K562 (cell line): ENCODE measurements around the gene CSNK2A1. TPM values are rescaled to one million over a fixed set of nuclear protein-coding genes. Genes with fewer than 3 reads are reported as not detected.

Experiments
- CBFA2T2 ChIP-seq: fragments of 450-650 bp; conservative IDR thresholded peaks from 2 replicates; pipeline ENCODE4 v1.6.1; 2017; ENCODE audit warnings: mild to moderate bottlenecking
- CBX2 ChIP-seq: fragments of 200-600 bp; sonication (generic); IDR thresholded peaks from one replicate; pipeline ENCODE4 v1.6.1; 2012; ENCODE audit warnings: mild to moderate bottlenecking, low read length, inconsistent platforms; ENCODE audit not compliant: insufficient read depth, poor library complexity, severe bottlenecking
- CCNT2 ChIP-seq: IDR thresholded peaks from 2 replicates; pipeline ENCODE4 v1.6.1; 2011; ENCODE audit warnings: borderline replicate concordance, low read depth, mild to moderate bottlenecking, moderate library complexity, mixed read lengths, low read length; ENCODE audit not compliant: insufficient read length; ENCODE audit errors: extremely low read depth
- CEBPB ChIP-seq: fragments of 450-650 bp; IDR thresholded peaks from 2 replicates; pipeline ENCODE4 v1.6.1; 2016; ENCODE audit warnings: missing genetic modification characterization, missing compliant biosample characterization
- CSDE1 ChIP-seq, 2 experiments: fragments of 450-650 bp; IDR thresholded peaks; 2 replicates each; pipeline ENCODE4 v1.6.1; 2016; ENCODE audit warnings: mild to moderate bottlenecking in 1 of 2
- ETV6 ChIP-seq, 3 experiments: fragments of 150-350 bp in 1 of 3; sonication (generic) in 1 of 3; formaldehyde crosslinking in 1 of 3; IDR thresholded peaks; 2 replicates each; pipeline versions ENCODE4 v1.6.1 to v1.8.0; 2014 to 2022; ENCODE audit warnings: borderline replicate concordance in 2 of 3, low read depth in 2 of 3, antibody characterized with exemption in 1 of 3, low read length in 1 of 3, mild to moderate bottlenecking in 1 of 3, missing genetic modification reagents in 1 of 3
- EWSR1 ChIP-seq: fragments of 450-650 bp; IDR thresholded peaks from 2 replicates; pipeline ENCODE4 v1.6.1; 2018; ENCODE audit warnings: borderline replicate concordance, mild to moderate bottlenecking, low read depth, moderate library complexity; ENCODE audit not compliant: partially characterized antibody
- FOXJ2 ChIP-seq: fragments of 200-800 bp; sonication (Bioruptor generic); IDR thresholded peaks from 2 replicates; pipeline ENCODE4 v1.6.1; 2016; ENCODE audit warnings: missing genetic modification characterization, missing compliant biosample characterization
- FOXK2 ChIP-seq, 2 experiments: fragments of 450-650 bp; IDR thresholded peaks in 1 of 2; conservative IDR thresholded peaks in 1 of 2; 2 replicates each; pipeline ENCODE4 v1.6.1; 2016; ENCODE audit warnings: low read depth in 2 of 2, mild to moderate bottlenecking in 1 of 2
- FOXM1 ChIP-seq, 2 experiments: fragments of 450-650 bp in 1 of 2; sonication (generic) in 1 of 2; formaldehyde crosslinking in 1 of 2; IDR thresholded peaks; 2 replicates each; pipeline versions ENCODE4 v1.6.1 to v1.9.0; 2017 to 2022; ENCODE audit warnings: low read depth in 2 of 2, mild to moderate bottlenecking in 2 of 2, missing genetic modification reagents in 1 of 2, moderate library complexity in 1 of 2
- RBM34 ChIP-seq: fragments of 200-400 bp; formaldehyde crosslinking; IDR thresholded peaks from 2 replicates; pipeline ENCODE4 v1.6.1; 2018; ENCODE audit warnings: low read length, borderline replicate concordance; ENCODE audit not compliant: insufficient read depth
- SNIP1 ChIP-seq: fragments of 450-650 bp; IDR thresholded peaks from 2 replicates; pipeline ENCODE4 v1.7.1; 2017; ENCODE audit warnings: low read depth, mild to moderate bottlenecking
- TAF7 ChIP-seq: fragments of 450-650 bp; IDR thresholded peaks from 2 replicates; pipeline ENCODE4 v1.6.1; 2016; ENCODE audit warnings: missing genetic modification characterization, missing compliant biosample characterization
- THRAP3 ChIP-seq: fragments of 450-650 bp; IDR thresholded peaks from 2 replicates; pipeline ENCODE4 v1.6.1; 2016; ENCODE audit warnings: mild to moderate bottlenecking, inconsistent platforms, borderline replicate concordance
- polyA plus RNA-seq, 8 experiments: library from polyadenylated mRNA; depleted of rRNA in 4 of 8; stranded (reverse) in 5 of 8; unstranded in 3 of 8; fragments of >200 nt; fragmentation: Nextera tagmentation in 2 of 8; fragmentation: Illumina TruSeq in 1 of 8; extraction: Ambion mirVana in 2 of 8; extraction: Trizol in 1 of 8; gene quantifications; 2 replicates each; pipeline versions ENCODE4 v1.2.1 to v1.2.3, GENCODE V29; 2011 to 2014; ENCODE audit warnings: inconsistent platforms in 1 of 8, missing spikeins in 1 of 8
- total RNA-seq, 7 experiments: library from RNA; depleted of rRNA in 6 of 7; stranded (reverse); fragments of >200 nt in 6 of 7; fragmentation: Illumina TruSeq in 2 of 7; extraction: Trizol in 2 of 7; gene quantifications; 2 replicates each; pipeline versions ENCODE4 v1.2.1 to v1.2.3, GENCODE V29; 2011 to 2021; ENCODE audit warnings: low replicate concordance in 1 of 7
- TF ChIP-seq, protein P1 (sequence below): sonication (generic); formaldehyde crosslinking; IDR thresholded peaks from 2 replicates; pipeline ENCODE4 v1.8.0; 2022; ENCODE audit warnings: missing genetic modification reagents, mild to moderate bottlenecking, moderate library complexity, borderline replicate concordance
- TF ChIP-seq, protein P2 (sequence below): fragments of 250-450 bp; sonication (Bioruptor Pico); IDR thresholded peaks from 2 replicates; pipeline ENCODE4 v1.4.0; 2020; ENCODE audit warnings: mild to moderate bottlenecking
- TF ChIP-seq, protein P3 (sequence below): sonication (generic); formaldehyde crosslinking; IDR thresholded peaks from 2 replicates; pipeline ENCODE4 v1.9.0; 2022; ENCODE audit warnings: mild to moderate bottlenecking, missing genetic modification reagents
- TF ChIP-seq, protein P4 (sequence below): fragments of 250-450 bp; sonication (Bioruptor Pico); IDR thresholded peaks from 2 replicates; pipeline ENCODE4 v1.9.0; 2021; ENCODE audit warnings: mild to moderate bottlenecking, inconsistent platforms

Gene CSNK2A1
- total and polyA plus RNA-seq, 9 of the 15 experiments (the other 6 are each of a cell fraction or from before 2014, with no cell fraction given) = 71.0 to 251 (median 103) TPM

DNA sequence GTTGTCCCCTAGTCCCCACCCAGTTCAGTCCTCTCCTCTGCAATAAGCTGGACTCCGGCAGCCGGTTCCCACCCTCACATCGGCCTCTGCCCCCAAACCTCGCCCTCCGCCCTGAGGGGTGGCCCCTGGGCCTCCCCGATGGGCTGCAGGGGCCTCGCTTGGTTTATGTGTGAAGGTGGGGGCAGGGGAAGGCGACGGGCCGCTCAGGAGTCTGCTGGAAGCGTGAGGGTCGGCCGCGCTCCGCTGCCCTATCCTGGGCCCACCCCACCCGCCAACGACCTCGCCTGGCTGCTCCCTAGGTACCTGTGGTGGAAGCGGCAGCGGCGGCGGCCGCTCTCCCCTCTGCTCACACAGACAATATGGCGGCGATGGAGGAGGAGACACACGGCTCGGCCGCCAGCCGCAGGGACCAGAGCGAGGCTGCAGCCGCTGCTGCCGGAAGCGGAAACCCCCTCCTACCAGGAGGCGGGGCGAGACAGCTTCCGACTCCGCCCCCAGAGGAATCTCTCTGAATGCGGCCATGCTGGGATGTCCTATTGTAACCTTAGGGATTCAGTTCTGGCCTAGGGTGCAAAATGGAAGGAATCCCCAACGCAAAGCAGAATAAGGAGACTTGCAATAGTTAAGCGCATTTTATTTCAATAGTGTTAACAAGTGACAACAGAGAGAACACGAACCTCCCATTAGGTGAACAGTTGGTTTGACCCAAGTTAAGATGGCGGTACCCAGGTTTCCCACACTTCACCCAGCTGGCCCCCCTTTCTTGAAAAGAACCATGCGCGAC lies at the start of gene CSNK2A1 (continued):
- TF ChIP-seq FOXK2 (conservative IDR thresholded peaks at IDR 0.05 in 1 of 2, IDR thresholded peaks at IDR 0.05 in 1 of 2; ENCODE audit: low read depth in 2 of 2) (peak; percentile 31 to 99; a peak in 2 of 4 replicates), EWSR1 (no peak), CEBPB (tag) (no peak), CBX2 (no peak), RBM34 (no peak), CCNT2 (peak; percentile 46), CSDE1 (IDR thresholded peaks at IDR 0.05) (peak in 1 of 2 experiments; percentile 71; a peak in 1 of 4 replicates), SNIP1 (no peak), TAF7 (peak; percentile 68; the same call in 1 of the 2 replicates), FOXM1 (IDR thresholded peaks at IDR 0.05; ENCODE audit: low read depth) (no peak), FOXM1 (CRISPR knock-in tag; IDR thresholded peaks at IDR 0.05; ENCODE audit: low read depth) (no peak), THRAP3 (no peak), FOXJ2 (tag) (peak; percentile 36; the same call in 1 of the 2 replicates), CBFA2T2 (no peak), ETV6 (IDR thresholded peaks at IDR 0.05; ENCODE audit: borderline replicate concordance in 1 of 2, low read depth in 2 of 2, low read length in 1 of 2) (no peak), ETV6 (CRISPR knock-in tag; IDR thresholded peaks at IDR 0.05; ENCODE audit: borderline replicate concordance) (no peak)
- TF ChIP-seq, protein P1, sequence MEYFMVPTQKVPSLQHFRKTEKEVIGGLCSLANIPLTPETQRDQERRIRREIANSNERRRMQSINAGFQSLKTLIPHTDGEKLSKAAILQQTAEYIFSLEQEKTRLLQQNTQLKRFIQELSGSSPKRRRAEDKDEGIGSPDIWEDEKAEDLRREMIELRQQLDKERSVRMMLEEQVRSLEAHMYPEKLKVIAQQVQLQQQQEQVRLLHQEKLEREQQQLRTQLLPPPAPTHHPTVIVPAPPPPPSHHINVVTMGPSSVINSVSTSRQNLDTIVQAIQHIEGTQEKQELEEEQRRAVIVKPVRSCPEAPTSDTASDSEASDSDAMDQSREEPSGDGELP (CRISPR knock-in tag) = peak; percentile 91
- TF ChIP-seq, protein P2, sequence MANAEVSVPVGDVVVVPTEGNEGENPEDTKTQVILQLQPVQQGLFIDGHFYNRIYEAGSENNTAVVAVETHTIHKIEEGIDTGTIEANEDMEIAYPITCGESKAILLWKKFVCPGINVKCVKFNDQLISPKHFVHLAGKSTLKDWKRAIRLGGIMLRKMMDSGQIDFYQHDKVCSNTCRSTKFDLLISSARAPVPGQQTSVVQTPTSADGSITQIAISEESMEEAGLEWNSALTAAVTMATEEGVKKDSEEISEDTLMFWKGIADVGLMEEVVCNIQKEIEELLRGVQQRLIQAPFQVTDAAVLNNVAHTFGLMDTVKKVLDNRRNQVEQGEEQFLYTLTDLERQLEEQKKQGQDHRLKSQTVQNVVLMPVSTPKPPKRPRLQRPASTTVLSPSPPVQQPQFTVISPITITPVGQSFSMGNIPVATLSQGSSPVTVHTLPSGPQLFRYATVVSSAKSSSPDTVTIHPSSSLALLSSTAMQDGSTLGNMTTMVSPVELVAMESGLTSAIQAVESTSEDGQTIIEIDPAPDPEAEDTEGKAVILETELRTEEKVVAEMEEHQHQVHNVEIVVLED (CRISPR knock-in tag) = no peak
- TF ChIP-seq, protein P3, sequence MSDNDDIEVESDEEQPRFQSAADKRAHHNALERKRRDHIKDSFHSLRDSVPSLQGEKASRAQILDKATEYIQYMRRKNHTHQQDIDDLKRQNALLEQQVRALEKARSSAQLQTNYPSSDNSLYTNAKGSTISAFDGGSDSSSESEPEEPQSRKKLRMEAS = peak; percentile 55
- TF ChIP-seq, protein P4, sequence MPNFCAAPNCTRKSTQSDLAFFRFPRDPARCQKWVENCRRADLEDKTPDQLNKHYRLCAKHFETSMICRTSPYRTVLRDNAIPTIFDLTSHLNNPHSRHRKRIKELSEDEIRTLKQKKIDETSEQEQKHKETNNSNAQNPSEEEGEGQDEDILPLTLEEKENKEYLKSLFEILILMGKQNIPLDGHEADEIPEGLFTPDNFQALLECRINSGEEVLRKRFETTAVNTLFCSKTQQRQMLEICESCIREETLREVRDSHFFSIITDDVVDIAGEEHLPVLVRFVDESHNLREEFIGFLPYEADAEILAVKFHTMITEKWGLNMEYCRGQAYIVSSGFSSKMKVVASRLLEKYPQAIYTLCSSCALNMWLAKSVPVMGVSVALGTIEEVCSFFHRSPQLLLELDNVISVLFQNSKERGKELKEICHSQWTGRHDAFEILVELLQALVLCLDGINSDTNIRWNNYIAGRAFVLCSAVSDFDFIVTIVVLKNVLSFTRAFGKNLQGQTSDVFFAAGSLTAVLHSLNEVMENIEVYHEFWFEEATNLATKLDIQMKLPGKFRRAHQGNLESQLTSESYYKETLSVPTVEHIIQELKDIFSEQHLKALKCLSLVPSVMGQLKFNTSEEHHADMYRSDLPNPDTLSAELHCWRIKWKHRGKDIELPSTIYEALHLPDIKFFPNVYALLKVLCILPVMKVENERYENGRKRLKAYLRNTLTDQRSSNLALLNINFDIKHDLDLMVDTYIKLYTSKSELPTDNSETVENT (CRISPR knock-in tag) = peak; percentile 40; the same call in 1 of the 2 replicates
